Fibroblast of peridontal ligament (primary cell): Measurements from ENCODE around the gene KCMF1.

Experiments
- DNase-seq: peaks from one replicate; pipeline ENCODE4 v3.0.0-alpha.2; 2010; ENCODE audit errors: extremely low read depth

Gene KCMF1

GRCh38 chr2:85078536-85078935 is 107.6 kb downstream of the KCMF1 start:
- DNase-seq = no peak

- DNase-seq = no peak
Measured at GRCh38 chr2:85083092-85083491, 112.1 kb downstream of the KCMF1 start.

- no peak for DNase-seq
Measured at GRCh38 chr2:85085563-85085962, 114.6 kb downstream of the KCMF1 start.

DNA sequence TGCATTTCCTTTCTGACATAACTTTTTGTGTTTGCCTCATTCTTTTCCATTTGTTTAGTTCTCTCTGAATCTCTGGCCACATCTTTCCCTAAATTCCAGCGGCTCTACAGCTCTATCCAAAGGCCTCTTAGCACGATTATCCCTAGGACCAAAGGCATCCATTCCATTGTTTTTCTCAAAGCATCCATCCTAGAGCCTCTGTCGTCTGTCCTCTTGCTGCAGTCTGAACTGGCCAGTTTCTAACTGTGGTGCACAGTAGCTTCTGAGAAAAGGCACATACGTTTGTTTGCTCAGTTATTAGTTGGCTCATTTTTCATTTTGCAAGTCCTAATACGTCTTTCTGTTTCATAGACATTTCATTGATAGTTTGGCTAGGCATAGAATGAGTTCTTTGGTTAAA is 116.6 kb downstream of the KCMF1 start:
- DNase-seq = no peak

GRCh38 chr2:85088921-85089320 is 118.0 kb downstream of the KCMF1 start:
- DNase-seq = no peak

- no peak for DNase-seq
Measured at GRCh38 chr2:85089585-85089984, 118.6 kb downstream of the KCMF1 start.

DNA sequence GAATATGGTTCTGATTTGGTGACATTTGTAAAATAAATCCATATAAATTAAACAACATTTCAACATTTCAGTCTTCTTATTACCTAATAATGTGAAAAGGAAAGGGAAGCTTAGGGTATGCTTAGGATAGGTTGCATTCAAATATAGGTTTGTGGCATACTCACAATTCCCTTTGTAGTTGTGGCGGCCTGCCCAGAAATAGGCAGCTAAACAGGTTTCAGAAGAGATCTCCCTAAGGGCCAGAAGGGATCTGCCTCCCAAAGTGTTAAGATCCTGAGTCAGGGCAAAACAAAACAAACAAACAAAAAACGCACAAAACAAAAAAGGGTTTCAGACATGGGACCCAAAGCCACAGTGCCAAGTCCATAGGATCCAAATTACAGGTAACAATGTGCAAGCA is 120.9 kb downstream of the KCMF1 start:
- no peak for DNase-seq

DNA sequence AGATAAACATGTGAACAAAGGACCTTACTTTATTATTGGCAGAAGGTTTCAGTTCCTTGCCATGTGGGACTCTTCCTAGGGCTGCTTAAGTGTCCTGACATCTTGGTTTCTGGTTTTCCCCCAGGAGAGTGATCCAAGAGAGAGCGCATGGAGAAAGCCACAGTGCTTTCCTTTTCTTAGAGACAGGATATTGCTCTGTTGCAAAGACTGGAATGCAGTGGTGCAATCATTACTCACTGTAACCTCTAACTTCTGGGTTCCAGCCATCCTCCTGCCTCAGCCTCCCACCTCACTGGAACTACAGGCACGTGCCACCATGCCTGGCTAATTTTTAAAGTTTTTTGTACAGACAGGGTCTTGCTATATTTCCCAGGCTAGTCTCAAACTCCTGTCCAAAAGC is 124.1 kb downstream of the KCMF1 start:
- peak; percentile 30 for DNase-seq

- DNase-seq = no peak
Measured at GRCh38 chr2:85096616-85097015, 125.7 kb downstream of the KCMF1 start.

DNA sequence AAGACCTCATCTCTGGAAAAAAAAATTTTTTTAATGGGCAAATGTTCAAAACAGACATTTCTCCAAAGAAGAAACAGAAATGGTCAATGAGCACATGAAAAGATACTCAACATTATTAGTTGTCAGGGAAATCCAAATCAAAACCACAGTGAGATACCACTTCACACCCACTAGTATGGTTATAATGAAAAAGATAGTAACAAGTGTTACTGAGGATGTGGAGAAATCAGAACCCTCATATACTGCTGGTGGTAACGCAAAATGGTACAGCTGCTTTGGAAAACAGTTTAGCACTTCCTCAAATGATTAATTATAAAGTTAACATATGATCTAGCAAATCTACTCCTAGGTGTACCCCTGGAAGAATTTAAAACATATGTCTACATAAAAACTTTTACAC is 133.3 kb downstream of the KCMF1 start:
- no peak for DNase-seq

DNA sequence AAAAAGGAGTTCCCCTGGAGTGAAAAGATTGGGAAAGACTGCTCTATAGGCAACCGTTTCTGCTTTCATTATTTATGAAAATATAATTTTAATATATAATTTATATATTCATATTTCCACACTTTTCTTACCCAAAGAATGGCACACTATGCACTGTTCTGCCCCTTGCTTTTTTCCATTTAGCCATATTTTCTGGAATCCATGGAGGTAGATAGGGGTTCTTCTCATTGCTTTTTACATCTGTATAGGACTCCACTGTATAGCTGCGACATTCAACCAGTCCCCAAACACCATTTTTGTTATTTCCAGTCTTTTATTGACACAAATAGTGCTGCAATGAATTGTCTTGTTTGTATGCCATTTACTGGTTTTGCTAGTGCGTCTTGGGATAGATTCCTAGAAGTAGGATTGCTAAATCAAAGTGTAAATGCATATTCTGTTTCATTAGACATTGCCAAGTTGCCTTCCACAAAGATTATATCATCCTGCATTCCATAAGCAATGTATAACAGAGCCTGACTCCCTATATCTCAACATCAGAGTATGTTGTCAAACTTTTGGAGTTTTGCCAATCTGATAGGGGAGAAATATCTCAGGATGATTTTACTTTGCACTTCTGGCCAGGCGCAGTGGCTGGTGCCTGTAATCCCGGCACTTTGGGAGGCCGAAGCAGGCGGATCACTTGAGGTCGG is 135.7 kb downstream of the KCMF1 start:
- peak; percentile 76 for DNase-seq
